Tibial nerve (tissue), 4 donors: ENCODE measurements around the gene TM2D3. TPM values are rescaled to one million over a fixed set of nuclear protein-coding genes. Genes with fewer than 3 reads are reported as not detected.
"Not testable (repeated sequence)": the region's sequence is repeated elsewhere in the genome, so short reads cannot be mapped to it uniquely, and the experiment has no call there.

Experiments
- DNase-seq, 2 donors: peaks; one replicate each; pipeline ENCODE4 v3.0.0-alpha.2; 2019; ENCODE audit warnings: low spot score in 2 of 2
- H3K27ac ChIP-seq, 4 donors: fragments of 200-600 bp; sonication (generic) in 3 of 4; one replicate each; pipeline ENCODE4 v1.5.1; 2017 to 2019; ENCODE audit warnings: mild to moderate bottlenecking in 1 of 4
- H3K27me3 ChIP-seq, 2 donors: fragments of 200-600 bp; sonication (generic) in 1 of 2; one replicate each; pipeline versions ENCODE4 v1.5.1 to v1.6.0; 2017 to 2019
- H3K36me3 ChIP-seq, 3 donors: fragments of 200-600 bp; sonication (generic); one replicate each; pipeline ENCODE4 v1.5.1; 2018 to 2019
- H3K4me1 ChIP-seq, 4 donors: fragments of 200-600 bp; sonication (generic) in 3 of 4; one replicate each; pipeline ENCODE4 v1.5.1; 2017 to 2019
- H3K4me3 ChIP-seq, 4 donors: fragments of 200-600 bp; sonication (generic) in 3 of 4; one replicate each; pipeline ENCODE4 v1.5.1; 2017 to 2019; ENCODE audit warnings: mild to moderate bottlenecking in 1 of 4, moderate library complexity in 1 of 4
- H3K9me3 ChIP-seq, 4 donors: fragments of 200-600 bp; sonication (generic) in 3 of 4; one replicate each; pipeline ENCODE4 v1.5.1; 2017 to 2019
- EP300 ChIP-seq, 2 donors: sonication (generic); formaldehyde crosslinking; IDR thresholded peaks; one replicate each; pipeline ENCODE4 v1.6.1; 2017; ENCODE audit warnings: antibody characterized with exemption in 2 of 2, mild to moderate bottlenecking in 1 of 2
- POLR2A ChIP-seq, 2 donors: fragments of 450-650 bp; IDR thresholded peaks; one replicate each; pipeline ENCODE4 v1.6.1; 2017; ENCODE audit warnings: antibody characterized with exemption in 2 of 2, mild to moderate bottlenecking in 2 of 2, moderate library complexity in 2 of 2
- WGBS, 2 donors: methylation state at CpG; one replicate each; pipeline ENCODE4 v1.1.5; 2018; 5-methylcytosine and 5-hydroxymethylcytosine counted together
- total RNA-seq, 4 donors: library from RNA; depleted of rRNA; stranded (reverse); fragments of >200 nt; gene quantifications; one replicate each; pipeline ENCODE4 v1.1.0, GENCODE V29; 2016
- TF ChIP-seq, protein P1 (sequence below), 5 experiments: fragments of 200-600 bp in 3 of 5; fragments of 450-650 bp in 2 of 5; sonication (generic) in 3 of 5; IDR thresholded peaks; one replicate each; pipeline ENCODE4 v1.5.1; 2016 to 2019; ENCODE audit warnings: antibody characterized with exemption in 5 of 5, mild to moderate bottlenecking in 3 of 5, moderate library complexity in 2 of 5

The TM2D3 gene
- total RNA-seq, 4 donors from 2014 or later, result 33.5 to 54.0 (median 40.9) TPM

GRCh38 chr15:101637516-101637915, 14.7 kb downstream of the TM2D3 start:
- Histone ChIP-seq H3K27me3 (no peaks in the 10 kb centered on the region), H3K4me3 (no peak overlapping the region), H3K36me3 (peaks cover 0 to 41% (median 0%) of the 10 kb centered on the region in 3 donors), H3K27ac (no peak overlapping the region), H3K4me1 (peaks cover 0 to 19% (median 7%) of the 10 kb centered on the region in 4 donors), H3K9me3 (no peaks in the 10 kb centered on the region)
- TF ChIP-seq, protein P1, sequence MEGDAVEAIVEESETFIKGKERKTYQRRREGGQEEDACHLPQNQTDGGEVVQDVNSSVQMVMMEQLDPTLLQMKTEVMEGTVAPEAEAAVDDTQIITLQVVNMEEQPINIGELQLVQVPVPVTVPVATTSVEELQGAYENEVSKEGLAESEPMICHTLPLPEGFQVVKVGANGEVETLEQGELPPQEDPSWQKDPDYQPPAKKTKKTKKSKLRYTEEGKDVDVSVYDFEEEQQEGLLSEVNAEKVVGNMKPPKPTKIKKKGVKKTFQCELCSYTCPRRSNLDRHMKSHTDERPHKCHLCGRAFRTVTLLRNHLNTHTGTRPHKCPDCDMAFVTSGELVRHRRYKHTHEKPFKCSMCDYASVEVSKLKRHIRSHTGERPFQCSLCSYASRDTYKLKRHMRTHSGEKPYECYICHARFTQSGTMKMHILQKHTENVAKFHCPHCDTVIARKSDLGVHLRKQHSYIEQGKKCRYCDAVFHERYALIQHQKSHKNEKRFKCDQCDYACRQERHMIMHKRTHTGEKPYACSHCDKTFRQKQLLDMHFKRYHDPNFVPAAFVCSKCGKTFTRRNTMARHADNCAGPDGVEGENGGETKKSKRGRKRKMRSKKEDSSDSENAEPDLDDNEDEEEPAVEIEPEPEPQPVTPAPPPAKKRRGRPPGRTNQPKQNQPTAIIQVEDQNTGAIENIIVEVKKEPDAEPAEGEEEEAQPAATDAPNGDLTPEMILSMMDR (IDR thresholded peaks at IDR 0.05), result no peak
- TF ChIP-seq EP300 (IDR thresholded peaks at IDR 0.05), result no peak
- 70 to 72% methylated on average over 6 of the region's 6 CpGs for WGBS, 2 donors
- no peak for DNase-seq

DNA sequence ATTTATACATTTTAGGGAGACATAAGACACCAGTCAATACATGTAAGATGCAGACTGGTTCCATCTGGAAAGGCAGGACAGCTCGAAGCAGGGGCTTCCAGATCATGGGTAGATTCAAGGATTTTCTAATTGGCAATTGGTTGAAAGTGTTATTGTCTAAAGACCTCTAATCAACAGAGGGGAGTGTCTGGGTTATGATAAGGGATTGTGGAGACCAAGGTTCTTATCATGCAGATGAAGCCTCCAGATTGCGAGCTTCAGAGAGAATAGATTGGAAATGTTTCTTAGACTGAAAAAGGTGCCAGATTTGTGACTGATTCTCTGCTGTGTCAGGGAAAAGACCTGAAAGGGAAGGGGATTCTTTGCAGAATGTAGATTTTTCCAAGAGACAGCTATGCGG, 15.1 kb downstream of the TM2D3 start:
- Histone ChIP-seq H3K9me3 (no peaks in the 10 kb centered on the region), H3K4me1 (peaks cover 0 to 15% (median 4%) of the 10 kb centered on the region in 4 donors), H3K27ac (no peak overlapping the region), H3K4me3 (no peak overlapping the region), H3K27me3 (no peaks in the 10 kb centered on the region), H3K36me3 (peaks cover 0 to 36% (median 0%) of the 10 kb centered on the region in 3 donors)
- no peak for TF ChIP-seq EP300 (IDR thresholded peaks at IDR 0.05)
- TF ChIP-seq, protein P1 (IDR thresholded peaks at IDR 0.05), result no peak
- no peak for TF ChIP-seq POLR2A (IDR thresholded peaks at IDR 0.05)
- DNase-seq, result no peak
- WGBS, 2 donors, result 81 to 85% methylated on average over 3 of the region's 3 CpGs

- Histone ChIP-seq H3K27me3 (no peaks in the 10 kb centered on the region), H3K27ac (no peak overlapping the region), H3K4me1 (peaks cover 0 to 8% (median 3%) of the 10 kb centered on the region in 4 donors), H3K4me3 (no peak overlapping the region), H3K36me3 (peaks cover 0 to 35% (median 0%) of the 10 kb centered on the region in 3 donors), H3K9me3 (no peaks in the 10 kb centered on the region)
- TF ChIP-seq POLR2A (IDR thresholded peaks at IDR 0.05), result no peak
- TF ChIP-seq, protein P1 (IDR thresholded peaks at IDR 0.05), result no peak
- TF ChIP-seq EP300 (IDR thresholded peaks at IDR 0.05), result no peak
- 75 to 79% methylated on average over 7 of the region's 7 CpGs for WGBS, 2 donors
- DNase-seq, result no peak
These were observed 16.0 kb downstream of the TM2D3 start for GRCh38 chr15:101635944-101636727.

DNA sequence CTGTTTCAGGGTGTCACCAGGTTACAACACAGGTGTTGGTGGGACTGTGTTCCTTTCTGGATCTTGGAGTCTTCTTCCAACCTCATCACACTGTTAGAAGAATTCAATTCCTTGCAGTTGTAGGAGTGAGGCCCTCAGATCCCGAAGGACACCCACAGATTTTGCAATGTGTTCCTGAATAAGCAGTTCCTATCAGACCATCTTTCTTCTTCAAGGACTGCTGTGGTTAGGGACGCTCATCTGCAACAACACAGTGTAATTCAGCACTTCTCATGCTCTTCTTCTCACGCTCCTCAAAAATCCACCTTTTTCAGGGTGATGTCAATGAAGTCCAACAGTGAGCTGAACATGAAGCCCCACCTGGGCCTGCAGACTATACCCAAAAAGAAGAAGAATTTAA, 18.8 kb downstream of the TM2D3 start:
- no peak overlapping the region for H3K27ac ChIP-seq
- H3K27me3 ChIP-seq, result no peaks in the 10 kb centered on the region
- peaks cover 0 to 13% (median 0%) of the 10 kb centered on the region in 3 donors for H3K36me3 ChIP-seq
- WGBS, 2 donors, result 77 to 84% methylated on average over 3 of the region's 3 CpGs
- no peaks in the 10 kb centered on the region for H3K4me1 ChIP-seq
- H3K9me3 ChIP-seq, result no peaks in the 10 kb centered on the region
- TF ChIP-seq, protein P1 (IDR thresholded peaks at IDR 0.05), result no peak
- TF ChIP-seq EP300 (IDR thresholded peaks at IDR 0.05), result no peak
- no peak overlapping the region for H3K4me3 ChIP-seq
- no peak for DNase-seq

DNA sequence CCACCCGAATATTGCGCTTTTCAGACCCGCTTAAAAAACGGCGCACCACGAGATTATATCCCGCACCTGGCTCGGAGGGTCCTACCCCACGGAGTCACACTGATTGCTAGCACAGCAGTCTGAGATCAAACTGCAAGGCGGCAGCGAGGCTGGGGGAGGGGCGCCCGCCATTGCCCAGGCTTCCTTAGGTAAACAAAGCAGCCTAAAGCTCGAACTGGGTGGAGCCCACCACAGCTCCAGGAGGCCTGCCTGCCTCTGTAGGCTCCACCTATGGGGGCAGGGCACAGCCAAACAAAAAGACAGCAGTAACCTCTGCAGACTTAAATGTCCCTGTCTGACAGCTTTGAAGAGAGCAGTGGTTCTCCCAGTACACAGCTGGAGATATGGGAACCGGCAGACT, 25.5 kb downstream of the TM2D3 start:
- not testable (repeated sequence) for H3K27me3 ChIP-seq, H3K27ac ChIP-seq, DNase-seq, H3K4me1 ChIP-seq, H3K4me3 ChIP-seq
- WGBS, 2 donors, result 86 to 90% methylated on average over 11 to 13 of the region's 15 CpGs
- H3K9me3 ChIP-seq, result peaks cover 0 to 12% (median 0%) of the 10 kb centered on the region in 4 donors
- peaks cover 0 to 36% (median 0%) of the 10 kb centered on the region in 3 donors for H3K36me3 ChIP-seq
